Stimulated activated CD4-positive, alpha-beta T cell treated with anti-CD3 and anti-CD28 coated beads, Interleukin-4, amount 100 ng/mL, for 48 hours (primary cell): ENCODE results near the gene THEMIS.
"Not testable (repeated sequence)": the region's sequence is repeated elsewhere in the genome, so short reads cannot be mapped to it uniquely, and the experiment has no call there.

ENCODE experiments used
- DNase-seq, 2 donors: peaks; one replicate each; pipeline ENCODE4 v3.0.0-alpha.2; 2020; ENCODE audit warnings: low read depth in 2 of 2

Gene THEMIS

GRCh38 chr6:127725821-127726220 lies 175.0 kb downstream of the THEMIS start:
- DNase-seq, result no peak

- no peak for DNase-seq
These were observed 182.2 kb downstream of the THEMIS start for GRCh38 chr6:127718694-127719093.

- no peak for DNase-seq
These were observed 183.5 kb downstream of the THEMIS start for GRCh38 chr6:127717384-127717783.

DNA sequence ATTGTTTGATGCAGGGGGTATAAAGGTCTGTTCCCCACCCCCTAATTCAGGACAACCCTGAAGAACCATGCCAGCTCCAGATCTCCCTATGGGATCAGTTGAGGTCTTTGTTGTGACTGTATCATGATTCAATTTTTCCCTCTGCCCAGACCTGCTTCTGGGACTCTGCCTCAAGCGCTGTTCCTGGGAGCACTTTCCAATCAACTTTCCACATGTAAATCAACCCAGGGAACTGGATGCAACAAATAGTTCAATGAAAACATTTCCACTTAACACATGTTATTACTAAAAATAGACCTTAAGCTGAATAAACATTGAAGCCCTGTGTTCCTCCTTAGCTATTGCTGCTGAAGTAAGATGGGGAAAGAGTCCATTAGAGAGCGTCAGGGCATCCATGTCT lies 184.4 kb downstream of the THEMIS start:
- DNase-seq, result no peak

DNA sequence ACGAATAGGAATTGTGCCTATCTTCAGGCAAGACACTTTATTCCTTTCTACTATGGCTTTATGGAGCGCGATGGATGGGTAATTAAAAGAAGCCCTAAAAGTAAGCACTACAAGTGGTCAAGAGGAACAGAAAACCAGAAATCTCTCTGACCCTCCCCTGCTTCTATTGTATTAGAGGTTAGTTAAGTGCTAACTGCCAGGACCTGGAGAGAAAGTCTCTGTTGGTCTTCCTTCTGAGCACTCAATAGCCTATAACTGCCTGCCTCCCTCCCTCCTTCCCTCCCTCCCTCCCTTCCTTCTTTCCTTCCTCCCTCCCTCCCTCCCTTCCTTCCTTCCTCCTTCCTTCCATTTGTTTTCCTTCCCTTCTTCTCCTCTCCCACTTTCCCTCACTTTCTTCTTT lies 190.2 kb downstream of the THEMIS start:
- no peak for DNase-seq

GRCh38 chr6:127706216-127706615 lies 194.6 kb downstream of the THEMIS start:
- DNase-seq, result no peak

GRCh38 chr6:127695108-127695507 lies 205.8 kb downstream of the THEMIS start:
- DNase-seq, result no peak

GRCh38 chr6:127691146-127691545 lies 209.7 kb downstream of the THEMIS start:
- no peak for DNase-seq

DNA sequence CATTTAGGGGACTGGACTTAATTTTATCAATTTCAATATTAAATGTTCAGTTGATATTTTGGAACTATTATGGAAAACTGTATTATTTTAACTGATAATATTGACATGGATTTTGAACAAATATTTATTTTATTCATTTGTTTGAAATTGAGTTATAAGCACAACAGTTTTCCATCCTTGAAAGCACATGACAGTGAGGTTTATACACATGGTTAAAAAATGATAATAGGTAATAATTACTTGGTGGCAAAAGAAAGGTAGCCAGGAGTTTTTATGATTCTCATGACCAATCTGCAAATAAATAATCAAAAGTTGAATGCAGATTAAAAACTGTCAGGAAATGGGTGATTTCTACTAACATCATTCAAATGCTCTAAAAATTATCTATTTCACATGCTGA lies 210.3 kb downstream of the THEMIS start:
- DNase-seq, result no peak

GRCh38 chr6:127690092-127690491 lies 210.8 kb downstream of the THEMIS start:
- no peak for DNase-seq

DNA sequence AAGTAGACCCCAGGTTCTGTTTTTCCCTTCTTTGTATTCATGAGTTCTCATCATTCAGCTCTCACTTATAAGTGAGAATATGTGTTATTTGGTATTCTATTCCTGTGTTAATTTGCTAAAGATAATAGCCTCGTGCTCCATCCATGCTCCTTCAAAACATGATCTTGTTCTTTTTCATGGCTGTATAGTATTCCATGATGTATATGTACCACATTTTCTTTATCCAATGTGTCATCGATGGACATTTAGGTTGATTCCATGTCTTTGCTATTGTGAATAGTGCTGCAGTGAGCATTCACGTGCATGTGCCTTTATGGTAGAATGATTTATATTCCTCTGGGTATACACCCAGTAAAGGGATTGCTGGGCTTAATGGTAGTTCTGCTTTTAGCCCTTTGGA lies 213.4 kb downstream of the THEMIS start:
- DNase-seq, result not testable (repeated sequence)

GRCh38 chr6:127686084-127686483 lies 214.8 kb downstream of the THEMIS start:
- no peak for DNase-seq

GRCh38 chr6:127684501-127684900 lies 216.4 kb downstream of the THEMIS start:
- DNase-seq, result no peak
